H1 (cell line): ENCODE measurements around the gene CD244. TPM values are rescaled to one million over a fixed set of nuclear protein-coding genes. Genes with fewer than 3 reads are reported as not detected.

ENCODE experiments used
- E2F6 ChIP-seq: IDR thresholded peaks from 2 replicates; pipeline ENCODE4 v1.6.1; 2012; ENCODE audit warnings: inconsistent platforms
- polyA plus RNA-seq, 7 experiments: library from polyadenylated mRNA; depleted of rRNA in 3 of 7; stranded (reverse) in 5 of 7; unstranded in 2 of 7; fragments of >200 nt in 5 of 7; fragments of 200-250 nt in 2 of 7; gene quantifications; 1 replicate in 5 of 7; 2 replicates in 1 of 7; 4 replicates in 1 of 7; pipeline versions ENCODE4 v1.2.1 to v1.2.3, GENCODE V29; 2011 to 2013; ENCODE audit warnings: missing spikeins in 2 of 7, mixed read lengths in 2 of 7
- total RNA-seq: library from RNA; stranded (reverse); fragmentation: NEBNext Ultra II Directional; extraction: Animal tissue kit (Norgen Biotek cat#: 25700); gene quantifications from 2 replicates; pipeline ENCODE4 v1.2.1, GENCODE V29; 2021

The CD244 gene
- total and polyA plus RNA-seq, 2 of the 8 experiments (the other 6 are each of a cell fraction or from before 2014, with no cell fraction given), result not detected

- TF ChIP-seq E2F6, result no peak
Measured at GRCh38 chr1:160880216-160880615, 17.5 kb upstream of the CD244 start (continued).
